SH-SY5Y (cell line): ENCODE results near the gene CTCFL.

Experiments
- GATA2 ChIP-seq: IDR thresholded peaks from 2 replicates; pipeline ENCODE4 v1.6.1; 2011; ENCODE audit warnings: mild to moderate bottlenecking, low read depth, low read length
- GATA3 ChIP-seq: IDR thresholded peaks from 2 replicates; pipeline ENCODE4 v1.6.1; 2011; ENCODE audit warnings: low read depth, mild to moderate bottlenecking, low read length, moderate library complexity

DNA sequence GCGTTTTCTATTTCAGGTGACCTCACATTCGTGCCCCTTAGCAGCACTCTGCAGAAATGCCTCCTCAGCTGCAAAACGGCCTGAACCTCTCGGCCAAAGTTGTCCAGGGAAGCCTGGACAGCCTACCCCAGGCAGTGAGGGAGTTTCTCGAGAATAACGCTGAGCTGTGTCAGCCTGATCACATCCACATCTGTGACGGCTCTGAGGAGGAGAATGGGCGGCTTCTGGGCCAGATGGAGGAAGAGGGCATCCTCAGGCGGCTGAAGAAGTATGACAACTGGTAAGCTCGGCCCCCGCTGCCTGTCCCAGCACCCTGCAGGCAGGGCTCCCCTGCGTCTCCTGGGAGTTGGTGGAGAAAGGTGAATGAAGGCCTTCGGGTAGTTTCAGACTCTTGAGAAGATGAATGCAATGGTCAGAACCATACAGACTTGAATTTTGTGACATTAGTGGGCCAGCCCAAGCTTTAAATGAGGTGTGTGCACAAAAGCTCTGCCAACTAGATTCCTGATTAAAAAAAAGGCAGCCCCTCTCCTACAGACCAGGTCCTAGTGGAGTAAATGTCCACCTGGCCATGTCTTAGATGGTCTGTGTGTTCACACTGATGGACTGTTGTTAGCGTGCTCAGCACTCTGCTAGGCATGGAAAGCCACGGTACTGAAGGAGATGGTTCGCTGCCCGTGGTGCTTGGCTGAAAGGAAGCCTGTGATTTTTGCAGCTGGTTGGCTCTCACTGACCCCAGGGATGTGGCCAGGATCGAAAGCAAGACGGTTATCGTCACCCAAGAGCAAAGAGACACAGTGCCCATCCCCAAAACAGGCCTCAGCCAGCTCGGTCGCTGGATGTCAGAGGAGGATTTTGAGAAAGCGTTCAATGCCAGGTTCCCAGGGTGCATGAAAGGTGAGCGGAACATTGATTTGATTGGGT, 36.7 kb upstream of the CTCFL start:
- TF ChIP-seq GATA2 (no peak), GATA3 (no peak)
